NCI-H2227 treated with DMSO at 0.1 percent for 48 hours (cell line): ENCODE data around the gene FMR1NB.

ENCODE experiments used
- DNase-seq: peaks from one replicate; lab custom pipeline; 2025; lab: John Stamatoyannopoulos, UW

FMR1NB gene

GRCh38 chrX:147981038-147981752, at the start of gene FMR1NB:
FMR1NB (plus strand) TSS chrX:147981337; CDS start chrX:147981403, 66 bp downstream.
- peak; percentile 1 for DNase-seq

- no peak for DNase-seq
Measured at GRCh38 chrX:147933815-147934214, 47.3 kb upstream of the FMR1NB start.

GRCh38 chrX:147935156-147935758, 45.9 kb upstream of the FMR1NB start:
- DNase-seq: no peak

GRCh38 chrX:147945286-147945685, 35.9 kb upstream of the FMR1NB start:
- no peak for DNase-seq

GRCh38 chrX:147948531-147948930, 32.6 kb upstream of the FMR1NB start:
- no peak for DNase-seq

- no peak for DNase-seq
Measured at GRCh38 chrX:147950352-147950751, 30.8 kb upstream of the FMR1NB start.

- DNase-seq: no peak
Measured at GRCh38 chrX:147953976-147954375, 27.2 kb upstream of the FMR1NB start.

GRCh38 chrX:147957291-147957690, 23.8 kb upstream of the FMR1NB start:
- DNase-seq: no peak

GRCh38 chrX:147958291-147958690, 22.8 kb upstream of the FMR1NB start:
- DNase-seq: no peak

GRCh38 chrX:147960722-147961121, 20.4 kb upstream of the FMR1NB start:
- no peak for DNase-seq

GRCh38 chrX:147962476-147962875, 18.7 kb upstream of the FMR1NB start:
- no peak for DNase-seq

- DNase-seq: no peak
Measured at GRCh38 chrX:147978931-147979330, 2.2 kb upstream of the FMR1NB start.

GRCh38 chrX:148020329-148020728, 39.2 kb downstream of the FMR1NB start:
- no peak for DNase-seq

- DNase-seq: no peak
Measured at GRCh38 chrX:148024425-148025148, 43.5 kb downstream of the FMR1NB start.

GRCh38 chrX:148035380-148035779, 54.2 kb downstream of the FMR1NB start:
- no peak for DNase-seq

- no peak for DNase-seq
Measured at GRCh38 chrX:148037020-148037419, 55.9 kb downstream of the FMR1NB start.

- no peak for DNase-seq
Measured at GRCh38 chrX:148043271-148043855, 62.2 kb downstream of the FMR1NB start.

GRCh38 chrX:148047200-148047599, 66.1 kb downstream of the FMR1NB start:
- DNase-seq: no peak

GRCh38 chrX:148049441-148049840, 68.3 kb downstream of the FMR1NB start:
- DNase-seq: peak; percentile 42

- no peak for DNase-seq
Measured at GRCh38 chrX:148051973-148052372, 70.8 kb downstream of the FMR1NB start.

GRCh38 chrX:148067285-148067684, 86.1 kb downstream of the FMR1NB start:
- DNase-seq: no peak

GRCh38 chrX:148069759-148070503, 88.8 kb downstream of the FMR1NB start:
- no peak for DNase-seq
